Tibial nerve (tissue), 4 donors: ENCODE results near the gene WNT11. TPM values are rescaled to one million over a fixed set of nuclear protein-coding genes. Genes with fewer than 3 reads are reported as not detected.

ENCODE experiments used
- DNase-seq, 2 donors: peaks; one replicate each; pipeline ENCODE4 v3.0.0-alpha.2; 2019; ENCODE audit warnings: low spot score in 2 of 2
- H3K27ac ChIP-seq, 4 donors: fragments of 200-600 bp; sonication (generic) in 3 of 4; one replicate each; pipeline ENCODE4 v1.5.1; 2017 to 2019; ENCODE audit warnings: mild to moderate bottlenecking in 1 of 4
- H3K27me3 ChIP-seq, 2 donors: fragments of 200-600 bp; sonication (generic) in 1 of 2; one replicate each; pipeline versions ENCODE4 v1.5.1 to v1.6.0; 2017 to 2019
- H3K36me3 ChIP-seq, 3 donors: fragments of 200-600 bp; sonication (generic); one replicate each; pipeline ENCODE4 v1.5.1; 2018 to 2019
- H3K4me1 ChIP-seq, 4 donors: fragments of 200-600 bp; sonication (generic) in 3 of 4; one replicate each; pipeline ENCODE4 v1.5.1; 2017 to 2019
- H3K4me3 ChIP-seq, 4 donors: fragments of 200-600 bp; sonication (generic) in 3 of 4; one replicate each; pipeline ENCODE4 v1.5.1; 2017 to 2019; ENCODE audit warnings: mild to moderate bottlenecking in 1 of 4, moderate library complexity in 1 of 4
- H3K9me3 ChIP-seq, 4 donors: fragments of 200-600 bp; sonication (generic) in 3 of 4; one replicate each; pipeline ENCODE4 v1.5.1; 2017 to 2019
- EP300 ChIP-seq, 2 donors: sonication (generic); formaldehyde crosslinking; IDR thresholded peaks; one replicate each; pipeline ENCODE4 v1.6.1; 2017; ENCODE audit warnings: antibody characterized with exemption in 2 of 2, mild to moderate bottlenecking in 1 of 2
- POLR2A ChIP-seq, 2 donors: fragments of 450-650 bp; IDR thresholded peaks; one replicate each; pipeline ENCODE4 v1.6.1; 2017; ENCODE audit warnings: antibody characterized with exemption in 2 of 2, mild to moderate bottlenecking in 2 of 2, moderate library complexity in 2 of 2
- WGBS, 2 donors: methylation state at CpG; one replicate each; pipeline ENCODE4 v1.1.5; 2018; 5-methylcytosine and 5-hydroxymethylcytosine counted together
- total RNA-seq, 4 donors: library from RNA; depleted of rRNA; stranded (reverse); fragments of >200 nt; gene quantifications; one replicate each; pipeline ENCODE4 v1.1.0, GENCODE V29; 2016
- TF ChIP-seq, protein P1 (sequence below), 5 experiments: fragments of 200-600 bp in 3 of 5; fragments of 450-650 bp in 2 of 5; sonication (generic) in 3 of 5; IDR thresholded peaks; one replicate each; pipeline ENCODE4 v1.5.1; 2016 to 2019; ENCODE audit warnings: antibody characterized with exemption in 5 of 5, mild to moderate bottlenecking in 3 of 5, moderate library complexity in 2 of 5

The WNT11 gene
- total RNA-seq, 4 donors from 2014 or later, result 14.2 to 65.7 (median 27.5) TPM

DNA sequence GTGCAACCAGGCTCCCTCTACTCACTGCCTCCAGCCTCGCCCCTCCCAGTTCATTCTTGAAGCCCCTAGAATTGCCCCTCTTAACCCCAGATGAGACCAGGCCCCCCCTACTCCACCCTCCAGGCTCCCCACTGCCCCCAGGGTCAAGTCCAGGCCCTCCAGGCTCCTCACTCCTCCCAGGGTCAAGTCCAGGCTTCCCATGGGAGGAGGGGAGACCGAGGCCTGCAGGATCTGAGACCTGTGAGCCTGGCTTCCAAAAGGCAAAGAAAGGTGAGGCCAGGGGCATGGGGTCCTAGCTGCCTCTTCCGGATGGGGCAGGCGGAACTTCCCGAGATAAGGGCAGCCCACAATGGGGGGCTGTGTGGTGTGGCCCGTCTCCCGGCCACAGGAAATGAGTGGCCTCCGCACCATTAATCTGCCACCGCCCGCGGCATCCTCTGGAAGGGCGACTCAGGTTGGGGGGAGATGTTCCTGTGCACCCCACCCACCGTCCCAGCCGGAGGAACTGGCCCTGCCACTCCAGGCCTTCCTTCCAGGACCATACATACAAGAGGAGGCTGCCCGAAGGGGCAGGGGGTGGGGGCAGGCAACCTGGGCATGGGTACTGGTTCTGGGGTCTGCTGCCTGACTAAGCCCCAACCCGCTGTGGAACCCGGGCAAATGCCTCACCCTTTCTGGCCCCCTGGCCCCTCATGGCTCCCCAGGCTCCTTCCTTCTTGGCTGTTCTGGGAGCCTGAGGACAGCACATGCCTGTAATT, 35.1 kb upstream of the WNT11 start:
- Histone ChIP-seq H3K27ac (no peak overlapping the region), H3K4me3 (no peak overlapping the region), H3K9me3 (no peaks in the 10 kb centered on the region), H3K4me1 (peaks cover 0 to 4% (median 0%) of the 10 kb centered on the region in 4 donors), H3K36me3 (no peaks in the 10 kb centered on the region), H3K27me3 (peaks cover 0 to 14% of the 10 kb centered on the region in 2 donors)
- no peak for TF ChIP-seq EP300 (IDR thresholded peaks at IDR 0.05)
- TF ChIP-seq, protein P1, sequence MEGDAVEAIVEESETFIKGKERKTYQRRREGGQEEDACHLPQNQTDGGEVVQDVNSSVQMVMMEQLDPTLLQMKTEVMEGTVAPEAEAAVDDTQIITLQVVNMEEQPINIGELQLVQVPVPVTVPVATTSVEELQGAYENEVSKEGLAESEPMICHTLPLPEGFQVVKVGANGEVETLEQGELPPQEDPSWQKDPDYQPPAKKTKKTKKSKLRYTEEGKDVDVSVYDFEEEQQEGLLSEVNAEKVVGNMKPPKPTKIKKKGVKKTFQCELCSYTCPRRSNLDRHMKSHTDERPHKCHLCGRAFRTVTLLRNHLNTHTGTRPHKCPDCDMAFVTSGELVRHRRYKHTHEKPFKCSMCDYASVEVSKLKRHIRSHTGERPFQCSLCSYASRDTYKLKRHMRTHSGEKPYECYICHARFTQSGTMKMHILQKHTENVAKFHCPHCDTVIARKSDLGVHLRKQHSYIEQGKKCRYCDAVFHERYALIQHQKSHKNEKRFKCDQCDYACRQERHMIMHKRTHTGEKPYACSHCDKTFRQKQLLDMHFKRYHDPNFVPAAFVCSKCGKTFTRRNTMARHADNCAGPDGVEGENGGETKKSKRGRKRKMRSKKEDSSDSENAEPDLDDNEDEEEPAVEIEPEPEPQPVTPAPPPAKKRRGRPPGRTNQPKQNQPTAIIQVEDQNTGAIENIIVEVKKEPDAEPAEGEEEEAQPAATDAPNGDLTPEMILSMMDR (IDR thresholded peaks at IDR 0.05), result no peak
- no peak for TF ChIP-seq POLR2A (IDR thresholded peaks at IDR 0.05)
- no peak for DNase-seq
- whole genome bisulfite sequencing, 2 donors, result 73 to 77% methylated on average over 4 to 17 of the region's 17 CpGs

DNA sequence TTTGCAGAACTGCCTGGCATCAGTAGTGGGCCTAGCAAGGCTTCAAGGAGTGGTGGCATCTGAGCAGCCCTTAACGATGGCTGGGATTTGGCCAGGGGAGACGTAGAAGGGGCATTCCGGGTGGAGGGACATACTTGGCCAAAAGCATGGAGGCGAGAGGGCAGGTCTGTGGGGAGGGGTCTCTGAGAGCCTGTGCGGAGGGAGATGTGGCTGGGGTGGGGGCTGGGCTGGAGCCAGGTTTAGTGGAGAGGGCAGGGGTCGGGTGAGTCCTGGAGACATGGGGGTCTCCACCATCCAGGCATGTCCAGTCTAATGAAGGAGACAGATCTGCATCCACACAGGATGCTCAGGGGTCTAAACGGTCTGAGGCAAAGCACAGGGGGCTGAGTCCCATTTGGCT, 34.4 kb upstream of the WNT11 start:
- DNase-seq, result no peak
- peaks cover 0 to 14% of the 10 kb centered on the region in 2 donors for H3K27me3 ChIP-seq
- TF ChIP-seq EP300 (IDR thresholded peaks at IDR 0.05), result no peak
- TF ChIP-seq POLR2A (IDR thresholded peaks at IDR 0.05), result no peak
- TF ChIP-seq, protein P1 (IDR thresholded peaks at IDR 0.05), result no peak
- WGBS, 2 donors, result 88 to 91% methylated on average over 7 of the region's 7 CpGs
- no peak overlapping the region for H3K27ac ChIP-seq
- H3K36me3 ChIP-seq, result no peaks in the 10 kb centered on the region
- H3K9me3 ChIP-seq, result no peaks in the 10 kb centered on the region
- peaks cover 0 to 5% (median 0%) of the 10 kb centered on the region in 4 donors for H3K4me1 ChIP-seq
- no peak overlapping the region for H3K4me3 ChIP-seq

- WGBS, 2 donors, result 93 to 97% methylated on average over 7 of the region's 7 CpGs
- peaks cover 0 to 14% of the 10 kb centered on the region in 2 donors for H3K27me3 ChIP-seq
- TF ChIP-seq POLR2A (IDR thresholded peaks at IDR 0.05), result no peak
- TF ChIP-seq, protein P1 (IDR thresholded peaks at IDR 0.05), result no peak
- no peak for TF ChIP-seq EP300 (IDR thresholded peaks at IDR 0.05)
Observed at GRCh38 chr11:76240161-76240540, 33.8 kb upstream of the WNT11 start.

GRCh38 chr11:76239483-76240160, 33.3 kb upstream of the WNT11 start:
- Histone ChIP-seq H3K36me3 (no peaks in the 10 kb centered on the region), H3K4me3 (no peak overlapping the region), H3K4me1 (peaks cover 0 to 6% (median 2%) of the 10 kb centered on the region in 4 donors), H3K27me3 (peaks cover 0 to 14% of the 10 kb centered on the region in 2 donors), H3K9me3 (no peaks in the 10 kb centered on the region), H3K27ac (no peak overlapping the region)
- DNase-seq, result no peak
- 88 to 90% methylated on average over 11 of the region's 11 CpGs for WGBS, 2 donors
- no peak for TF ChIP-seq POLR2A (IDR thresholded peaks at IDR 0.05)
- TF ChIP-seq, protein P1 (IDR thresholded peaks at IDR 0.05), result no peak

More at GRCh38 chr11:76240161-76240540, 33.8 kb upstream of the WNT11 start:
- DNase-seq, result no peak
- Histone ChIP-seq H3K4me3 (no peak overlapping the region), H3K4me1 (peaks cover 0 to 5% (median 0%) of the 10 kb centered on the region in 4 donors), H3K27ac (no peak overlapping the region), H3K36me3 (no peaks in the 10 kb centered on the region), H3K9me3 (no peaks in the 10 kb centered on the region)

DNA sequence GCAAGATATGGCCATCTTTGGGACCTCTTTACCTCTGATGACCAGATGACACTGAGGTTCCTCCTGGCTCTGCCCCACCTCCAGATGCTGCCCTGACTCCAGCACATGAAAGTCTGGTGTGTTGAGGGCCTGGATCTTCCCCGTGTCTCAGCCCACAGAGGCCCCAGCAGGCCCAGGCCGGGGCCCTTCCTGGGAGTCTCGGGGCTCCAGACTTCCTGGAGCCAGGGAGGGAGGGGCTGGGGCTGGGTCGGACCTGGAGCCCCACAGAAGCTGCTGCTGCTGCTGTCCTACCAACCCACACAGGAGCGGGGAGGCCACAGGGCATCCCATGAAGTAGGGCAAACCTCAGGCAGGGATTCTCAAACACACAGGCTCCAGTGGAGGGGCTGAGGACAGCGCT, 32.2 kb upstream of the WNT11 start:
- H3K27ac ChIP-seq, result no peak overlapping the region
- TF ChIP-seq POLR2A (IDR thresholded peaks at IDR 0.05) (no peak), EP300 (IDR thresholded peaks at IDR 0.05) (no peak)
- TF ChIP-seq, protein P1 (IDR thresholded peaks at IDR 0.05), result no peak
- H3K4me1 ChIP-seq, result peaks cover 0 to 16% (median 12%) of the 10 kb centered on the region in 4 donors
- no peaks in the 10 kb centered on the region for H3K36me3 ChIP-seq
- DNase-seq, result no peak
- peaks cover 0 to 8% of the 10 kb centered on the region in 2 donors for H3K27me3 ChIP-seq
- H3K4me3 ChIP-seq, result no peak overlapping the region
- no peaks in the 10 kb centered on the region for H3K9me3 ChIP-seq
- WGBS, 2 donors, result 70 to 93% methylated on average over 4 to 5 of the region's 6 CpGs
